Measurements from ENCODE around the gene KIRREL1. TPM values are rescaled to one million over a fixed set of nuclear protein-coding genes. Genes with fewer than 3 reads are reported as not detected.

Gene KIRREL1
- total and polyA plus RNA-seq, 2 experiments from 2014 or later = 5.1 to 35.2 TPM

- peak overlapping the region; percentile 36; the same call in 2 of the 3 replicates for H3K4me3 Mint-ChIP-seq
Observed at GRCh38 chr1:158020259-158020885, 26.9 kb downstream of the KIRREL1 start.

More at GRCh38 chr1:158020259-158020885, 26.9 kb downstream of the KIRREL1 start:
- no peak for ATAC-seq
- no peaks in the 10 kb centered on the region for H3K36me3 ChIP-seq (ENCODE audit: insufficient read depth)
- Mint-ChIP-seq H3K4me1 (peaks cover 92% of the 10 kb centered on the region), H3K9me3 (no peaks in the 10 kb centered on the region), H3K27ac (peak overlapping the region; percentile 97), H3K36me3 (ENCODE audit: low read depth) (peaks cover under 1% of the 10 kb centered on the region; the same call in 1 of the 3 replicates), H3K27me3 (ENCODE audit: insufficient read depth, low read depth, poor library complexity) (peaks cover 13% of the 10 kb centered on the region)
- no peaks in the 10 kb centered on the region for H3K27me3 ChIP-seq (ENCODE audit: insufficient read depth)
- H3K4me1 ChIP-seq (ENCODE audit: insufficient read depth) = peaks cover 78% of the 10 kb centered on the region
- H3F3A ChIP-seq (replicated peaks; ENCODE audit: low read depth) = no peaks in the 10 kb centered on the region
- H3K4me3 ChIP-seq = peak overlapping the region; percentile 41; the same call in 1 of the 2 replicates
- no peak for DNase-seq (ENCODE audit: low spot score)
- no peak for TF ChIP-seq ETS1 (IDR thresholded peaks at IDR 0.05)
- no peak for TF ChIP-seq ZNF462 (CRISPR knock-in tag; IDR thresholded peaks at IDR 0.05)
- TF ChIP-seq CTCF (conservative IDR thresholded peaks at IDR 0.05; ENCODE audit: low read depth in 2 of 2) = no peak
- TF ChIP-seq ZNF331 (CRISPR knock-in tag; IDR thresholded peaks at IDR 0.05; ENCODE audit: low read depth) = no peak
- no peak for TF ChIP-seq EZH2 (IDR thresholded peaks at IDR 0.05; ENCODE audit: low read depth, unreplicated experiment)
- no peak for TF ChIP-seq REST (IDR thresholded peaks at IDR 0.05; ENCODE audit: unreplicated experiment)
- no peak for TF ChIP-seq ZNF114 (CRISPR knock-in tag; IDR thresholded peaks at IDR 0.05)
- no peak for TF ChIP-seq JUNB (IDR thresholded peaks at IDR 0.05; ENCODE audit: unreplicated experiment)
- no peak for TF ChIP-seq POLR2AphosphoS5 (IDR thresholded peaks at IDR 0.05; ENCODE audit: low read depth)
- no peak for TF ChIP-seq STAT1 (IDR thresholded peaks at IDR 0.05; ENCODE audit: unreplicated experiment)
- no peak for TF ChIP-seq CREB1 (CRISPR knock-in tag; IDR thresholded peaks at IDR 0.05; ENCODE audit: low read depth)
- no peak for TF ChIP-seq EZH2phosphoT487 (IDR thresholded peaks at IDR 0.05; ENCODE audit: unreplicated experiment)
- TF ChIP-seq NANOG (IDR thresholded peaks at IDR 0.05; ENCODE audit: borderline replicate concordance) = no peak
- H3K9me2 ChIP-seq (ENCODE audit: insufficient read depth) = no peaks in the 10 kb centered on the region
- peaks cover 84% of the 10 kb centered on the region for H3K79me2 ChIP-seq (replicated peaks; ENCODE audit: insufficient read depth)
- H3K4me2 ChIP-seq = peak overlapping the region; percentile 71
- H3K27ac ChIP-seq (ENCODE audit: low read depth) = peak overlapping the region; percentile 99
- H2AFZ ChIP-seq = no peak overlapping the region
- H4K20me1 ChIP-seq (replicated peaks; ENCODE audit: insufficient read depth) = no peaks in the 10 kb centered on the region

Measured in GM23338 (cell line).